Endothelial cell (in vitro differentiated cells): Measurements from ENCODE around the gene ABCB11. TPM values are rescaled to one million over a fixed set of nuclear protein-coding genes. Genes with fewer than 3 reads are reported as not detected.

Experiments used
- DNase-seq: peaks from one replicate; pipeline ENCODE4 v3.0.0; 2021; ENCODE audit warnings: low spot score
- H3K27ac Mint-ChIP-seq: one replicate; pipeline ENCODE4 v1.8.0; 2021; ENCODE audit warnings: mixed read lengths, inconsistent platforms; ENCODE audit not compliant: unreplicated experiment
- H3K27me3 Mint-ChIP-seq: one replicate; pipeline ENCODE4 v1.8.0; 2021; ENCODE audit warnings: mild to moderate bottlenecking, moderate library complexity, mixed read lengths, inconsistent platforms; ENCODE audit not compliant: unreplicated experiment
- H3K36me3 Mint-ChIP-seq: one replicate; pipeline ENCODE4 v1.8.0; 2021; ENCODE audit warnings: mild to moderate bottlenecking, low read depth, mixed read lengths, inconsistent platforms; ENCODE audit not compliant: unreplicated experiment
- H3K4me1 Mint-ChIP-seq: one replicate; pipeline ENCODE4 v1.8.0; 2021; ENCODE audit warnings: mild to moderate bottlenecking, mixed read lengths, inconsistent platforms; ENCODE audit not compliant: unreplicated experiment
- H3K4me3 Mint-ChIP-seq: one replicate; pipeline ENCODE4 v1.8.0; 2021; ENCODE audit warnings: mild to moderate bottlenecking, mixed read lengths, inconsistent platforms; ENCODE audit not compliant: unreplicated experiment
- H3K9me3 Mint-ChIP-seq: one replicate; pipeline ENCODE4 v1.8.0; 2021; ENCODE audit warnings: mixed read lengths, inconsistent platforms; ENCODE audit not compliant: unreplicated experiment
- CTCF ChIP-seq: fragments of 200-600 bp; sonication (generic); IDR thresholded peaks from one replicate; pipeline ENCODE4 v1.5.0; 2021; ENCODE audit warnings: antibody characterized with exemption; ENCODE audit not compliant: unreplicated experiment
- total RNA-seq: library from RNA; stranded (reverse); fragmentation: NEBNext Ultra II Directional; extraction: Animal tissue kit (Norgen Biotek cat#: 25700); gene quantifications from one replicate; pipeline ENCODE4 v1.2.1, GENCODE V29; 2021; ENCODE audit not compliant: unreplicated experiment

The ABCB11 gene
- total RNA-seq, 1 donor from 2014 or later: 1.9 TPM

DNA sequence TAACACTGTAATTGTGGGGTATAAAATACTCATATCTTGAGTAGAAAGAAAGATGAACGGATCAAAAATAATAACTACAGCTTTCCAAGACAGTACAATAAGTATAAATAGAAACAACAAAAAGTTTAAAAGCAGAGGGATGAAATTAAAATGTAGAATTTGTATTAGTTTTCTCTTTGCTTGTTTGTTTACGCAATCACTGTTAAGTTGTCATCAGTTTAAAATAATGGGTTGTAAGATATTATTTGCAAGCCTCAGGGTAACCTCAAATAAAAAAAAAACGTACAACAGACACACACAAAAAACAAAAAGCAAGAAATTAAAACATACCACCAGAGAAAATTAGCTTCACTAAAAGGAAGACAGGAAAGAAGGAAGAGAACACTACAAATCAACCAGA lies 18.0 kb upstream of the ABCB11 start:
- Mint-ChIP-seq H3K4me1 (no peaks in the 10 kb centered on the region), H3K36me3 (peaks cover 4% of the 10 kb centered on the region), H3K27me3 (peaks cover 3% of the 10 kb centered on the region), H3K9me3 (no peaks in the 10 kb centered on the region), H3K4me3 (no peak overlapping the region), H3K27ac (no peak overlapping the region)
- DNase-seq: no peak
- TF ChIP-seq CTCF: no peak

- peaks cover 8% of the 10 kb centered on the region for H3K9me3 Mint-ChIP-seq
- H3K4me1 Mint-ChIP-seq: no peaks in the 10 kb centered on the region
- H3K27me3 Mint-ChIP-seq: peaks cover 3% of the 10 kb centered on the region
- DNase-seq: no peak
- no peak overlapping the region for H3K4me3 Mint-ChIP-seq
- H3K36me3 Mint-ChIP-seq: peaks cover 12% of the 10 kb centered on the region
- TF ChIP-seq CTCF: no peak
- H3K27ac Mint-ChIP-seq: no peak overlapping the region
Measured at GRCh38 chr2:169047256-169048250, 16.4 kb upstream of the ABCB11 start.

GRCh38 chr2:169046440-169047151 lies 15.5 kb upstream of the ABCB11 start:
- Mint-ChIP-seq H3K4me1 (no peaks in the 10 kb centered on the region), H3K27me3 (peaks cover 3% of the 10 kb centered on the region), H3K36me3 (peaks cover 20% of the 10 kb centered on the region), H3K9me3 (peaks cover 8% of the 10 kb centered on the region), H3K27ac (no peak overlapping the region), H3K4me3 (no peak overlapping the region)
- DNase-seq: no peak
- TF ChIP-seq CTCF: no peak

- DNase-seq: no peak
- peaks cover 20% of the 10 kb centered on the region for H3K36me3 Mint-ChIP-seq
- peaks cover 8% of the 10 kb centered on the region for H3K9me3 Mint-ChIP-seq
- peak overlapping the region; percentile 71 for H3K4me3 Mint-ChIP-seq
- H3K27ac Mint-ChIP-seq: no peak overlapping the region
- H3K27me3 Mint-ChIP-seq: peaks cover 3% of the 10 kb centered on the region
- peaks cover 6% of the 10 kb centered on the region for H3K4me1 Mint-ChIP-seq
- no peak for TF ChIP-seq CTCF
Measured at GRCh38 chr2:169042856-169043255, 11.7 kb upstream of the ABCB11 start.

- Mint-ChIP-seq H3K4me1 (peaks cover 6% of the 10 kb centered on the region), H3K9me3 (peaks cover 8% of the 10 kb centered on the region), H3K4me3 (no peak overlapping the region), H3K27ac (no peak overlapping the region), H3K36me3 (peaks cover 20% of the 10 kb centered on the region), H3K27me3 (no peaks in the 10 kb centered on the region)
- TF ChIP-seq CTCF: no peak
- DNase-seq: no peak
Measured at GRCh38 chr2:169041594-169041993, 10.5 kb upstream of the ABCB11 start.
